MM.1S (cell line): Measurements from ENCODE around the gene CLNK.

Source experiments
- EZH2 ChIP-seq: fragments of 300-600 bp; sonication (generic); optimal IDR thresholded peaks from 2 replicates; pipeline ENCODE3; 2017; ENCODE audit warnings: low read depth, mild to moderate bottlenecking, antibody characterized with exemption, low read length, mixed read lengths
- EZH2phosphoT487 ChIP-seq: fragments of 300-600 bp; sonication (generic); IDR thresholded peaks from 2 replicates; pipeline ENCODE4 v1.6.1; 2018; ENCODE audit warnings: antibody characterized with exemption, low read length
- TF ChIP-seq, protein P1 (sequence below): fragments of 300-600 bp; sonication (generic); IDR thresholded peaks from 2 replicates; pipeline ENCODE4 v1.5.1; 2016; ENCODE audit warnings: antibody characterized with exemption, low read length, mixed read lengths

DNA sequence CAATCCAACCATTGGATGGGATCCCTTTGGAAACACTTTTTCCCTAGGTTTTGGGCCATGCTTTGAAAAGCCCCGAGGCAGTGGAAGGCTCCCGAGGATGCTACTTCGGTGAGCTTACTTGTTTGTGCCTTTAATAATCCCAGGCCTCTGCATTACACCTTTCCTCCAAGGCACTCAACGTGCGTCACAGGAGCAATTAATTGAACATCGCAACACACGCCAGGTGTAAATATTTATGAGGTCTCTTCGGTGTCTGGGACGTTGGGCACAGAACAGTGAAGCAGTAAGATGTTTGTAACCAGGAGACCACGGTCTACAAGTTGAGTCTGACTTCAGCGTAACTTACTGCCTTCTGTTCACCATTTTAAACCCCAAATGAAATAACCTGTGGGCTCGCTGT, 97.3 kb downstream of the CLNK start:
- TF ChIP-seq, protein P1, sequence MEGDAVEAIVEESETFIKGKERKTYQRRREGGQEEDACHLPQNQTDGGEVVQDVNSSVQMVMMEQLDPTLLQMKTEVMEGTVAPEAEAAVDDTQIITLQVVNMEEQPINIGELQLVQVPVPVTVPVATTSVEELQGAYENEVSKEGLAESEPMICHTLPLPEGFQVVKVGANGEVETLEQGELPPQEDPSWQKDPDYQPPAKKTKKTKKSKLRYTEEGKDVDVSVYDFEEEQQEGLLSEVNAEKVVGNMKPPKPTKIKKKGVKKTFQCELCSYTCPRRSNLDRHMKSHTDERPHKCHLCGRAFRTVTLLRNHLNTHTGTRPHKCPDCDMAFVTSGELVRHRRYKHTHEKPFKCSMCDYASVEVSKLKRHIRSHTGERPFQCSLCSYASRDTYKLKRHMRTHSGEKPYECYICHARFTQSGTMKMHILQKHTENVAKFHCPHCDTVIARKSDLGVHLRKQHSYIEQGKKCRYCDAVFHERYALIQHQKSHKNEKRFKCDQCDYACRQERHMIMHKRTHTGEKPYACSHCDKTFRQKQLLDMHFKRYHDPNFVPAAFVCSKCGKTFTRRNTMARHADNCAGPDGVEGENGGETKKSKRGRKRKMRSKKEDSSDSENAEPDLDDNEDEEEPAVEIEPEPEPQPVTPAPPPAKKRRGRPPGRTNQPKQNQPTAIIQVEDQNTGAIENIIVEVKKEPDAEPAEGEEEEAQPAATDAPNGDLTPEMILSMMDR, result no peak
- TF ChIP-seq EZH2 (no peak), EZH2phosphoT487 (no peak)
